Stimulated activated CD8-positive, alpha-beta memory T cell treated with anti-CD3 and anti-CD28 coated beads, Interleukin-12 subunit alpha, Interleukin-12 subunit beta, amount 100 ng/mL, for 24 hours (primary cell): ENCODE results near the gene FERD3L.
"Not testable (repeated sequence)": the region's sequence is repeated elsewhere in the genome, so short reads cannot be mapped to it uniquely, and the experiment has no call there.

Experiments
- DNase-seq: peaks from one replicate; pipeline ENCODE4 v3.0.0-alpha.2; 2020; ENCODE audit errors: extremely low read depth

Gene FERD3L, protein sequence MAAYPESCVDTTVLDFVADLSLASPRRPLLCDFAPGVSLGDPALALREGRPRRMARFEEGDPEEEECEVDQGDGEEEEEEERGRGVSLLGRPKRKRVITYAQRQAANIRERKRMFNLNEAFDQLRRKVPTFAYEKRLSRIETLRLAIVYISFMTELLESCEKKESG

DNA sequence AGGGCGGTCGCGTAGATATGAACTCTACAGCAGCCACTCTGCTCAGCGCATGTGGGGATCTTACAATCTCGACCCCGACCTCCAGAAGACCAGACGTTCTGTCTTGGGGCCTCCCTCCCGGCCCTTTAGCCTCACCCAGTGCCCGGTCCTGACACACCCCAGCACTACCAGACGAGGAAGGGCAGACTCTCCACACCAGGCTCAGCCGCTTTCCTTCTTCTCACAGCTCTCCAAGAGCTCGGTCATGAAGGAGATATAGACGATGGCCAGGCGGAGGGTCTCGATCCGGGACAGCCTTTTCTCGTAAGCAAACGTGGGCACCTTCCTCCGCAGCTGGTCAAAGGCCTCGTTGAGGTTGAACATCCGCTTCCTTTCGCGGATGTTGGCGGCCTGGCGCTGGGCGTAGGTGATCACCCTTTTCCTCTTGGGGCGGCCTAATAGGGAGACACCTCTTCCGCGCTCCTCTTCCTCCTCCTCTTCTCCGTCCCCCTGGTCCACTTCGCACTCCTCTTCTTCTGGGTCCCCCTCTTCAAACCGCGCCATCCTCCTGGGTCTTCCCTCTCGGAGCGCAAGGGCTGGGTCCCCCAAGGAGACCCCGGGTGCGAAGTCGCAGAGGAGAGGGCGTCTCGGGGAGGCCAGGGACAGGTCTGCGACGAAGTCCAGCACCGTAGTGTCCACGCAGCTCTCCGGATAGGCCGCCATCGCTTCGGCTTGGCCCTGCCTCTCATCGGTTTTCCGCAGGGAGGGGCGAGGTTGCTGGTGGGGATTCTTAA lies at the start of gene FERD3L:
TSS of gene FERD3L (minus strand) at position 761 of the 773 bp plus-strand sequence. CDS start at position 702, 59 bp downstream.
- DNase-seq = no peak

DNA sequence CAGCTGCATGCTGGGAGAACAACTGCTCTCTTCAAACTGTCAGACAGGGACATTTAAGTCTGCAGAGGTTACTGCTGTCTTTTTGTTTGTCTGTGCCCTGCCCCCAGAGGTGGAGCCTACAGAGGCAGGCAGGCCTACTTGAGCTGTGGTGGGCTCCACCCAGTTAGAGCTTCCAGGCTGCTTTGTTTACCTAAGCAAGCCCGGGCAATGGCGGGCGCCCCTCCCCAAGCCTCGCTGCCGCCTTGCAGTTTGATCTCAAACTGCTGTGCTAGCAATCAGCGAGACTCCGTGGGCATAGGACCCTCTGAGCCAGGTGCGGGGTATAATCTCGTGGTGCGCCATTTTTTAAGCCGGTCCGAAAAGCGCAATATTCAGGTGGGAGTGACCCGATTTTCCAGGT lies 49.2 kb upstream of the FERD3L start:
- DNase-seq = not testable (repeated sequence)

DNA sequence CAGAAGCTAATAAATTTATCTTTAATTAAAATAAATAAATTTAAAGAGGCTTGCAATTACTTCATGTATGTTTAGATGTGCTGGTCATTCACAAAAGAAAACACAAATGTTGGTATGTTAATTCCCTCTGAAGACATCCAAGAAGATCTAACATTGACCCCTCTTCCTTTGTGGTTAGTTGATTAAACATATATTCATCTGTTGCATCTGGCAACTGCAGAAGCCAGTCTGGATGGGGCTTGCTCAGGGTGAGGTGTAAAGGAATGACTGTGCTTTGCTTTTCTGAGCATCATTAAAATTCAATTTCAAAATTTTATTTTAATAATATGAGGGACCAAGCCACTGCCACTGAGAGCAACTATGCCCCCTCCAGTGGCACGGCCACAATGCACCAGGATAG lies 36.4 kb upstream of the FERD3L start:
- no peak for DNase-seq

DNA sequence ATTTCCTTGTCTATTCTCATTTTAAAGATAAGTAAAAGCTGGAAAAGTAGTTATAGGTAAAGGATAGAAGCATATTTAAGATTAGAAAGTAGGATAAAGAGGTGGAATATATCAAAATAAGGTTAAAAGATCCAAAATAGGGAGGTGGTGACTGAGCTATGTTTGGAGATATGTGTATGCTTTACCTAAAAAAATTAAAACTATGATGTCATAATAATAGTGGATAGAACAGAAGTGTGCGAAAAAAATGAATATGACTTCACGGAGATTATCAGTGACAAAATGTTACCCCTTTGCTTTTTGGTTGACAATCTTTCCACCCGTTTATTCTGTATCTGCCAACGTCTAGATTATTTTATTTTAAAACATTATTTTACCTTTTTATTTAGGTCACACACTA lies 33.4 kb upstream of the FERD3L start:
- DNase-seq = no peak

DNA sequence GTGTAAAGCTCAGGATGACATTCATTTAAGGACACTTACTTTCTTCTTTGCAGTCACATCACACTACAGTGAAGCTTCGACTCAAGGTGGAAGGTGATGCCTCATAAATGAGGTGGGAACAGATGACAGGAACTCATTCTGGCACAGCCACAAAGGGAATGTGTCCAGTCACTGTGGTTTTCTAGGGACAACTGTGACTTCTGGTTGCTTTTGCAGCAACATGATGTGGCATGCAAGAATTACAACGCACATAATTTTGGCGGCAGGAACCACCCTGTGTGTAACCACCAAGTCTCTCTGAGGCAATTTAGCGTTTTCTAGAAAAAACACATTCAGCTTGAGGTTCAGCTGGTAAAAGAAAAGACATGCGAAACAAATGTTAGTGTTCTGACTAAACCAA lies 32.0 kb upstream of the FERD3L start:
- DNase-seq = no peak

DNA sequence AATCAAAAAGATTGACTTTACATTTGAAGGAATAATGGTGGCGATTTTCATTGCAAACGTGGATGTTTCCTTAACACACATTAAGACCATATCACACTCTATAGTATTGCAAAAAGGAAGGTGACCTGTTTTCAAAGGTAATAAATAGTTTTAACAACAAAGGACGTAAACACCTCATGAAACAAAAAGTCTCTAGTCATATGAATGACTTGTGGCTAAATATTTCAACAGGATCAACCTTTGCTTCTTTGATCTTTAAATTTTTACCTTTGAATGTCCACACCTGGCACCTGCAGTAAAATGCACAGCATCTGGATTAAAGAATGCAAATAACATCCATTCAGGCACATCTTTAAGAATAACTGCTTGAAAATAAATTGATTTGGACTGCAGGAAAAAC lies 30.0 kb upstream of the FERD3L start:
- DNase-seq = no peak

DNA sequence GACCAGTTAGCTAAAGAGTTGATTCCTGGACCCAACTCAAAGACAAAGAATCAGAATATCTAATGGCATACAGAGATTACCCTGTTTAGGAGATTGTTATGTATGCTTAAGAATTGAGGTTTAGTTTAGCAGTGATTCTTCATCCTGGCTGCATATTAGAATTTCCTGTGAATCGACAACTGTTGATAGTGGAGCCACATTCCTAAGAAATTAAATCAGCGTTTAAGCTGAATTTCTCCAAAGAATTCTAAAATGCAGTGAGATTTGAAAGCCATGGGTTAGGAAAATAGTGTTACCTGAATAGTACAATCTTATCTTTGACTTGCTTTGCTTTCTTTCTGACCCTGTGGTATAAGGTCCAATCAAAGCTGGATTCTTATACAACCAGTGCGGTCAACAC lies 16.4 kb upstream of the FERD3L start:
- no peak for DNase-seq

DNA sequence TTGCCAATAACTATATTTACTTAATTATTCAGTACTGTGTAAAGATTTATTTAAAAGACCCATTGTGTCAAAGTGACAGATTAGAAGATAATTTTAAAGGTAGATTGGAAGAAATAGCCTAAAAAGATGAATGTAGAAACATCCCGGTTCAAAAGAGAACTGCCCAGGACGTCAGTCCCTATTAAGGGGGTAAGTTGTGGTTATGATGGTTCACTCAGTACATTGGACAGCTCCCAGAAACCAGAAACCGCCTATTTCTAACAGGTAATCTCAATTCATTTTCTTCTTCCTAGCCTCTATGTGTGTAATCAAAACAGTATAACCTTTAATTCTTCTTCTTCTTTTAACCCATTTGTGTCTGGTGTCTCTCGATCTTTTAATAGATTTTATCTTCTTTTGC lies 1.5 kb upstream of the FERD3L start:
- no peak for DNase-seq

DNA sequence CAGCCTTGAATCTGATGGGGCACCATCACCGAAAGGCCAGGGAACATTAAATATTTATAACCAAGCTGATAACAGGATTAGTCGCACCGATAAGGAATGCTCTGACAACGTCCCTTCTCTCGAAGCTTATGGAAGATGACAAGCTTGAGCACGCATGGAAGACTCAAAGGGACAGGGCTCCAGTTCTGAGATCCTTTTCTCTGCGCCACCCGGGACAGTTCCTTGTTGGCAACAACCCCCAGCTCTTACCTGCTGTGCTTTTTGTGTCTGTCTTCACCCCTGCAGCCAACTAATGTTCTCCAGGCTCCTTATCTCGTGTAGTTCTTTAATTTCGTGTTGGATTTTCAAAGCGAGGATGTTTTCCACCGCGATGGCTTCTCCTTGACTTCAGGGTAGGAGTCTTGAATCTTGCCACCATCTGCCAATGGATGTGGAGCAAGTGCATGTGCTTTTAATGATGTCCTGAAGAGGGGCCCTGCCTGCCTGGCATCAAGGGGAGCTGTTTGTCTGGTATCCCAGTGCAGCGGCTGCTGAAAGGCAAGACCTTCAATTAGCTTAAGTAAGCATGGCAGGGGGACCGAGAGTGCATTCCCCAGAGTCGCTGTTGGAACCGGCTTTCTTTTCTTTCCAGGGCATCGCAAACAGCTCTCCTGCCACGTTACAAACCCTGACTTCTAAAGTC lies 354 bp upstream of the FERD3L start:
- DNase-seq = no peak

DNA sequence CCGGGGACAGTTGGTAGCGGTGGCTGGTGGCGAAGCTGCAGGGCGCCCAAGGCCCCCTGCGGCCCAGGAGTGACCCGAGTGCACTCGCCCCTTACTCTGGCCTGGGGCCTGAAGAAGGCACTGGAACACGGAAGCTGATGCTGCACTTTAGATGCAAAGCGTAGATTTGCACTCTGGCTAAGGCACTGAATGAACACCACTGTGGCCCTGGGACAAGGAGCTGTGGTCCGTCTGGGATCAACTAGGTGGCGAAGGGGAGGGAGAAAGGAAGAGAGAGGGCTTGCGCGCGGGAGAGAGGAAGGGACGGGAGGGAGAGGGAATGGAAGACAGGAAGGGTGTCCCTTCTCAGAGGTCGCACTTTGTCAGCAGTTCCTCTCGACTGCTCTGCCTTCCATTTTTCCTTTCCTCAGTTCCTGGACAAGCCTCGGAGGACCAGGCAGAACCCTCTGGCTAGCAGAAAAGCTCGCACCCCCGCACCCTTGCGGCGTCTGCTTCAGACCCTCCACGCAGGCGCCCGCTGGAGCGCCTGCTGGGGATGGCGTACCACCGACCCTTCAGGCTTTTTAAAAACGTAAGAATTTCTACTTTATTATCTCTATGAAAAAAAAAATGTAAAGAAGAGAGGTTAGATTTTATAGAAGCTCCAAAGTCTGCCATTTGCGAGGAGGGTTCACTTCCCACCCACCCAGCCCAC lies 1.2 kb downstream of the FERD3L start:
- no peak for DNase-seq

DNA sequence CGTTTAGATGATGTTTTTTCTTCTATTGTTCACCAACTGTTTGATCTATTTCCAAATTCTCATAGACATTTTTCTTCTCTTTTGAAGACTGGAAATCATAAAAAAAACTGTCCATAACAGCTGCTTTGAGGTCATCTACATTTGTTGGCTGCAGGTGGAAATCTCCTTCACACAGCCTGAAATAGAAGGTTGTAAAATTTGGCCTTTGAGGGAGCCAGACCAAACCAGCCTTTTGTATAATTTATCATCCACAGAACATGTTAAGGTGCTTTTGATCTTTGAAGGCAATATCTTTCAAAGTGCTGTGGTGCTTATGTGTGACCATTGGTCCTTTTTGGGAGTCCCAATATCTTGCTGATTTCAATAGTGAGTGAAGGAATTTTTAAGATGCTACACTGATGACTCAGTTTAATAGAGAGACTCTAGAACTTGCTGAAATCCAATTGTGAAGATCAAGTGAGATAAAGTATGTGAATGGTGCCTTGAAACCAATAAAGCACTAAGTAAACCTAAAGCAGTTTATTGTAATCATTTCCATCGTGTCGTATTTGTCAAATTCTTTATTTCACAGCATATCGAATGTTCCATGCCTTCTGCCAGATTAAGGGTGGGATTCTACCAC lies 5.4 kb downstream of the FERD3L start:
- DNase-seq = no peak

DNA sequence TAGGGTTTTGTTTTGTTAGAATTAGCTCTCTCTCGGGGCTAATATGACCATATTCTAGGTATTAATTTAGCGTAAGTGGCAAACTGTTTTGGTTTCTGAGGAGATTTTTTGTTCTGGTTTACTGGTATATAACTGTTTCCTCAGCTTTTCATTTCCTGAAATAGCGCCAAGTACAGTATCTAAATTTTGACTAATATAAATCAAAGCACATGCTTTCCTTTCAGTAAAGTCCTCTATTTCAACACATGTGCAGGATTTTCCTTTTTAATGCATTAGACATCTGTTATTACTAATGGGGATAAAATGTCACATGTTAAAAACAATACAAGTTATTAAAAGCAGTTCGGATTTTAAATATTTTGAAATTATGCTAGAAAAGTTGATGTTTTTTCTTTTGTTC lies 11.3 kb downstream of the FERD3L start:
- DNase-seq = no peak

DNA sequence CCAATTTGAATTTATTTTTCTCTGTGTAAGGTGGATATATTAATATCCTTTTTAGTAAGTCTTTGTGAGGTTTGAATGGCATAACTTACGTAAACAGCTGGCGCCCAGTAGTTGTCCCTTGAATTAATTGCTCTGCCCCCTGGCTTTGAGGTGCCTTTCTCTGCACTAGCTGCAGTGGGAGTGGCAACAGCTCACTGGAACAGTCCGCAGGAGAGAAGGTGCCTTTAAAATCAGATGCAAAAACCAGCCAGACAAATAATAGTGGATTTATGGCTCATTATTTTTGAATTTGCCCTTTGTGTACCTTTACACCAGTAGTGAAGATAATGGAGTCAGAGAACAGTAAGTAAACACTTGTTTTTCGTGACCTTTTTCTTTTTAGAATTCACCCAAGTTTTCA lies 11.8 kb downstream of the FERD3L start:
- no peak for DNase-seq

DNA sequence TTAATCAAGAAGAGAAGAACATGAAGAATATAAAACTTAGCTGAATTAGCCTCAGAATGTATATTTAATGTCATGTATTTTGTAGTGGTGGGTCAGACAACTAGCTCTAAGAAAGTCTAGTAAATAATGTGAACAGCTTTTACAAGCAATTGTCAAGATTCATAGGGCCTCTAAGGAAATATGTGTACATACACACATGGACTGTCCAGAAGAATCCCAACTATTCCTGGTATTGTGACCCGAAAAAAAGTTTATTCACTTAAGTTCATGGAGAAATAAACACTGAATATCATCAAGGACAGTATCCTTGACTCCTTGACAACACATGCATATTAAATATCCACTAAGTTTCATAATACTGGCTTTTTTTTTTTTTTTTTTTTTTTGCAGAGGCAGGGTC lies 16.4 kb downstream of the FERD3L start:
- DNase-seq = no peak

DNA sequence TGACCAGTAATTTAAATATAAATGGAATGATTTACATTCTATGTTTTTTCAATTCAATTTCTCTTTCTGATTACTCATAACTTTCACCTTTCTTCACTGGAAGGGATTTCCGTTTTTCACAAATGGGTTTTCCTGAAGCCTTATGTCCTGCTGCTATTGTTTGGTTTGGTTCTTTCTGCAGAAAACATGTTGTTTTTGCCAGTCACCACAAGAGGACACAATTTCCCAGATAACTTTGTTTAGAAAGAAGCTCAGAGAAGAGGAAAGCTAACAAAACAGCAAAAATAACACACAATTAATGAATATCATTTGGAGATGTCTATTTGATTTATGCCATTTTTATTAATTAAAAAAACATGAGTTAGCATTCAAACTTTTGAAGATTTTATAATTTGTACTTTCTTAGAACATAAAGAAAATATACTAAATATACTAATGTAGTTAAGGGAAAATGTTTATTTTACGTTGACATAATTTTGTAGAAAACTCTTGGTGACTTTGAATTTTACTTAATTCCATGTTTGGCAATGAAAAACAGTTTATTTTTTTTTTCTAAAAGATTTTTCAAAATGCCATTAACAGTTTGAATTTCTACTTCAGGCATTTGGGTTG lies 23.1 kb downstream of the FERD3L start:
- no peak for DNase-seq

DNA sequence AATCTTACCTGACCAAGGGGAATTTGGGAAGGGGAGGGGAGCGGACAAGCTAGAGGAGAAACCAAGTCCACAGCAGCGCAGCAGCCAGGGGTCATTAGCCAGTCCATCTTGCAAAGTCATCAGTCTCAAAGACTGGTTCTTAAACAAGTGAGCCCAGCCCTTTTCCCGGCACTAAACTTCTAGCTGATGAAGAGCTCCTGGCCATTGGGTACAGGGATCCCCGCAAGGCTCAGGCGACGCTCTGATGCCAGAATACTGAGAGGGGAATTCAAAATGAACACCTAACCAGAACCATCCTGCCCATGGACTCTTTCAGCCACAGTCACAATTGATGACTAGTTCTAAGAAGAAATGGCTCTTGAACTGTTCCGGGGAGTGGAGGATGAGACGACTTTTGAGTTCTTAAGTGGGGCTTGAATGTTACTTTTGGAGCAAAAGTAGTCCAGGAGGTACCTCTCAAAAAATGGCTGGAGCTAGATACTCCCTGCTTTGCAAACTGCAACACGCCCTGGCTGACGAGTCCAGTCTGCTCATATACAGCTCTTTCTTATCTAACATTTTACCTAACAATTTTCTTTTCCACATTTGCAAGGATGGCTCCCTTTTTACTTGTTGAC lies 25.2 kb downstream of the FERD3L start:
- DNase-seq = no peak

DNA sequence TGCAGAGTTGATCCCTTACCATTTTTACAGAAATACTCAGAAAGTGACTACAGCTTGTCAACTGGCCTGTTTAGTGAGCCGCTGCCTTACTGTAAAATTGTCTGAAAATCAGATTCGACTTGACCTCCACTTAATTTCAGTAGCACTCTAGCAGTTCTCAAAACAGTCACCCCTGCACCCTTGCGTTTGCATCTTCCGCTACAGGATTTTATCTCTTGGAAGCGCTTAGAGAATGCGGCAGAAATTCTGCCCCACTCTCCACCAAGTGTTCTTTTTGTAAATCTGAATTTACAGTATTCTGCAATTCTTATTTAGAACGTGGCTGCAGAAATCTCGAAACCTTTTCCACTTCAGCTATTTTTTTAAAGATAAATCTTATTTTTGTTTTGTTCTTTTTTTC lies 25.8 kb downstream of the FERD3L start:
- DNase-seq = no peak

DNA sequence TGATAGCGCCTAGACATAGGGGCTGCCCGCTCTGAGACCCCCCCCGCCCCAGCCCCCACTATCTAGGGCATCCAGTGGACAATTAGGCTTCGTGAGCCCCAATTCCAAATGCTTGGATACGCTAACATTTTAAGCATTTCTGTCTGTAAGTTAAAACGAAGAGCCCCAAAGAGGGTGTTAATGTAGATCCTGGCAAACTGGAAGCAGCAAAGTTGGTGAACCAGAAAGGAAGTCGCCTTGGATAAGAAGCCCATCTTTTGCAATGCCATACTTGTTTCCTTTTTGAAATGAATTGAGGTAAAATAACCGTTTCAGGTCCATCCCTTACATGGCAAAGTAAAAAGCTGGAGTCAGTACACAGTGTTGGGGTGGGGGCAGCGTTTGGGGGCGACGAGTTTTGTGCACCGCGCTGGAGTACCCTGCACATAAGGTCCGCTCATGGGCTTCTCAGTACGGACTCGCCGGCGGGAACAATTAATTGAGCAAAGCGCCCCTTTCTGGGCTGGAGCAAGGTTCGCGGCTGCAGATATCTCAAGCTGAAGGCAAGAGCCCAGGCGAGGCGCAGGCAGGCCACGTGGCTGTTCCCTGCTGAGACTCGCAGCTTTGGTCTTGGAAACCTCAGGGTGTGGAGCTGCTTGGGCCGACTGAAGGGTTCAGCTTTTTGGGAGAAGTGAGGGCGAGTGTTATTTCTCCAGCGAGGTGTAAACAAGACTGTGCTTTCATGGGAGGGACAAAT lies 26.4 kb downstream of the FERD3L start:
- DNase-seq = no peak

DNA sequence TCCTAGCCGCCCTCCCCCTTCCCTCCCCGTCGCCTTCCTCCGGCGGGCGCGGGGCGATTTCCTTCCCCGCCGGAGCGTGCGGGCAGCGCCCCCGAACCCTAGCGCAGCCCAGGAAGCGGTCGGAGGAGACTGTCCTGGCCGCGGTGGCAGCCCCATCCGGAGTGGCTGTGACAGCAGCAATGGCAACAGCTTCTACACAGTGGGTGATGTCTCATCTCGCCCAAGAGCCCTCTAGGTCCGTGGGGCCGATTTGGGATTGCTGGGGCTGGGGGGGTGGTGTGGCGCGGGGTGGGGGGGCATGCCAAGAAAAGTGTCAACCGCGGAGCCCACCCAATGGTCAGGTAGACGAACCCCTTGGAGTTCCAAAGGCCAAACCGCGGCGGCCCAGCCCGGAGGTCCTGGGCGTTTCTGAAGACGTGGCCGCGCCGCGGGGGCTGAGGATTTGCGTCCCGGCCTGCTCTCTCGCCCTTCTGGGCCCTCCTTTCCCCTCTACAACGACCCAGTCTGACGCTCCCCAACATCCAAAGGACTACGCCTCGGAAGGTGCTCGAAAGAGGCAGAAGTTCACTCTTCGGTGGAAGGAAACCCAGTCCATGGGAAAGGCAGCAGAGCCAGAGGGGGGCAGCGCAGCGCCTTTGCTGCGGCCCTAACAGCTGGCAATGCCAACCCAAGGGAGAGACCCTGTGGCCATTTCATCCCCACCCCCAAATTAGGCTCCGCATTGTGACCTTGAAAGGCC lies 27.2 kb downstream of the FERD3L start:
- no peak for DNase-seq
